T follicular helper cell (primary cell): ENCODE data around the gene CXCR4.

Experiments
- DNase-seq: peaks from one replicate; pipeline ENCODE4 v3.0.0-alpha.2; 2020; ENCODE audit warnings: low read depth
- total RNA-seq, 2 experiments: gene quantifications; one replicate each; lab custom pipeline; 2026; lab: John Stamatoyannopoulos, UW

CXCR4 gene
- 126 to 1,018 reads per million in 2 experiments for total RNA-seq

DNA sequence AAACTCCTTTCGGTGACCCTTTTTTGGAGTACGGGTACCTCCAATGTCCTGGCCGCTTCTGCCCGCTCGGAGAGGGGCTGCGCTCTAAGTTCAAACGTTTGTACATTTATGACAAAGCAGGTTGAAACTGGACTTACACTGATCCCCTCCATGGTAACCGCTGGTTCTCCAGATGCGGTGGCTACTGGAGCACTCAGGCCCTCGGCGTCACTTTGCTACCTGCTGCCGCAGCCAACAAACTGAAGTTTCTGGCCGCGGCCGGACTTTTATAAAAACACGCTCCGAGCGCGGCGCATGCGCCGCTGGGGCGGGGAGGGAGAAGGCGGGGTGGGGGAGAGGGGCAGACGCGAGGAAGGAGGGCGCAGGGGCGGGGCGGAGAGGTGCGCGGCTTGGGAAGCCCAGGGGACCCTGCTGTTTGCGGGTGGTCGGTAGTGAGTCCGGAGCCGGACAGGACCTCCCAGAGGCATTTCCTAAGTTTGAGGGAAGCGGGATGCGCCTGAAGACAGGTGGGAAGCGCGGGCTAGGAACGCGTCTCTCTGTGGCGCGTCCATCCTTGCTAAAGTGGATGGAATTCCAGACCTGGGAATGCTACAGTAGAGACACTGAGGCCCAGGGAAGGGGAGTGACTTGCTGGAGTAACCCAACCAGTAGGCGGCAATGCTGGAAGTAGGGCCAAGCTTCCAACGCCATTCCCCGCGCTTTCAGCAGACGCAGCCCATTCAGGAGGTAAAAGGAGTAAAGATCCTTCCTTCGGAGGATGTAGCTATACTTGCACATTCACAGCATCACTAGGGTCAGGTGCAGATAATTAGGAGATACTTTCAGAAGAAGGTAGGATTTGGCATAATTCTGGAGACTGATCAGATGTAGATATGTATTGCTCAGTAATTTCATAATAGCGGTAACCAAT lies at the start of gene CXCR4:
CXCR4 (minus strand) TSS at position 241 of the 910 bp plus-strand sequence; CDS start at position 152, 89 bp downstream.
- peak; percentile 84 for DNase-seq

- DNase-seq, result no peak
These were observed 46.4 kb upstream of the CXCR4 start for GRCh38 chr2:136164280-136164776.

- DNase-seq, result no peak
These were observed 44.5 kb upstream of the CXCR4 start for GRCh38 chr2:136162438-136162837.

- no peak for DNase-seq
These were observed 38.5 kb upstream of the CXCR4 start for GRCh38 chr2:136156411-136156810.

DNA sequence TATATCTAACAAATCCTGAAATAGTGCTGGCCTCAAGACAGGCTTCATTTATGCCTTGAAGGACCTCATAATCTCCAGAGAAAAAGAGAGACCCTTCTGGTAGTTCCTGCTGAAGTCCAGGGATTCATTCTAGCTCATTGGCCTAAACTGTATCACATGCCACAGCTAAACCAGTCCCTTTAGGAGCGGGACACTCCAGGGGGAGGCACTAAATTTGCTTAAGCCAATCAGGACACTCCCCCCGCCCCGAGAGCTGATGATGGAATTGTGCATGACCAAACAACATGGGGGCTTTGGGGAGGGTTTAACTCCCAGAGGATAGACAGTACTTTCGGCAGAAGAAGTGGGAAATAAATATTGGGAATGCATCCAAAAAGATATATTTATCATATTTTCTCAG lies 36.4 kb upstream of the CXCR4 start:
- DNase-seq, result no peak

- DNase-seq, result no peak
These were observed 33.3 kb upstream of the CXCR4 start for GRCh38 chr2:136151021-136151971.

DNA sequence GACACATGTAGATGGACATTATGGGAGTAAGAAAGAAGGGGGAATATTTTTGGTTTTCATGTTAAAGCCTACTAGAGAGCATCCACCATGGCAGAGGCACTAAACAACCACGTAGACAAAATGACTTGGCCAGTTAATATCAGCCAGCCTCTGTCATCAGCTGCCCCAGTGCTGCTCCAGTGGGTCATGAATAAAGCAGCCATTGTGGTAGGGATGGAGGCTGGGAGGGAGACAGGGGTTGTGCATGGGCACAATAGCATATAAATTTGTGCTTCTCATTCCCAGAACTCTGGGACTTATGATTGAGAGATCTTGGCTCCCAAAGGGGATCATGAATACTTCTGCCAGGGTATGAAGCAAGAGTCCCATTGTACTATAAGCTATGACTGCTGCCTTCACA lies 31.1 kb upstream of the CXCR4 start:
- no peak for DNase-seq

DNA sequence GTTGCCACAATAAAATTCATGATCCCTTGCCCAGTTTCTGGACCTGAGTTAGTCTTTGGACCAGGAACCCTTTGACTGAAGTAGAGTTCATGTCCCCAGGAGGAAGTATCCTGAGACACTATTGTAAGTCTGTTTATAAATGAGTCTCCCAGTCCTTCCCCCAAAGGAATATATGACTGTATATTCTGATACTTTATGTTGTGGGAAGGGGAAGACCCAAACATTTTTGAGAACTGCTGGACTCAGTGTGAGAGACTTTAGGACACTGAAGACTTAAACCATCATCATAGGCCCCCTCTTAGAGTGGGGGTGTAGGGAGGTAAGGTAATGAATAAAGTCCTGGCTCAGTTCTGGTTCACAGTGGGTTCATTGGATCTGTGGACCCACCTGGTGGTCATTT lies 28.6 kb upstream of the CXCR4 start:
- no peak for DNase-seq

GRCh38 chr2:136143603-136144451 lies 25.9 kb upstream of the CXCR4 start:
- DNase-seq, result no peak

GRCh38 chr2:136141510-136142149 lies 23.7 kb upstream of the CXCR4 start:
- DNase-seq, result no peak

GRCh38 chr2:136139631-136140030 lies 21.7 kb upstream of the CXCR4 start:
- DNase-seq, result no peak

DNA sequence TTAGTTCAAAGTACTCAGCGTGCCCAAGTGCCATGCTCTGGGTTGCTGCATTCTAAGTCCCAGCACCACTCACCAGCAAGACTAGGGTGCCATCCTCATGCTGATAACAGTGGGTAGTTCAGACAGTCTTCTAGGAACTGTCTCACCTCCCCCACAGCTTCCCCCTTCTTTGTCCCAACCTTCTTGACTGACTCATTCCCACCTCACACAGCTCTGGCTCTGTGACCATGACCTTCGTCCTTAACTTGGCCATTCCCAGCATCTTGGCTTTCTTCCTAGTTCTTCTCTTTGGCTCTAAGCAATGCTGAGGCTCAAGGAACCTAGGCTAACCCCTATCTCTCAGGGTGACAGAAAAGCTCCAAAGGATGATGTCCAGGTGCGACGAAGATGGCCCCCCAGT lies 20.0 kb upstream of the CXCR4 start:
- DNase-seq, result no peak

GRCh38 chr2:136136931-136137330 lies 19.0 kb upstream of the CXCR4 start:
- DNase-seq, result no peak

- peak; percentile 79 for DNase-seq
These were observed 18.3 kb upstream of the CXCR4 start for GRCh38 chr2:136135921-136136906.

DNA sequence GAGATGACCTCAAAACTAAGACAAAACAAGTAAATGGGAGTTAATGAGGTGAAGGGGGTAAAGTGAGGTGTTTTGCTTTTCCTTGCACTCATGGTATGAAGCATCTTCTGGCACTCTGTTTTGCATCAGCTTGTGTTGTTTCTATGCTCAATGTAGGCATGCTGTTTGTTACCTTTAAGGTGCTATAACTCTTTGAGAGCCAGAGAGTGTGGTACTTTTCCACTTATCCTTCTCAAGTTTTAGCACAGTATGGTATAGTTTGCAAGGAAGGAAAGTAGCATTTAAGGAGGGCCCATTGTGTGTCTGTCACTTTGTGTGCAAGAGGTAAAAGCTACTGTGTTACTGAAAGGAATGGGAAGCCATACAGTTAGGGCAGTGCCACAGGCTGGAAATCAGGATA lies 17.5 kb upstream of the CXCR4 start:
- DNase-seq, result no peak

DNA sequence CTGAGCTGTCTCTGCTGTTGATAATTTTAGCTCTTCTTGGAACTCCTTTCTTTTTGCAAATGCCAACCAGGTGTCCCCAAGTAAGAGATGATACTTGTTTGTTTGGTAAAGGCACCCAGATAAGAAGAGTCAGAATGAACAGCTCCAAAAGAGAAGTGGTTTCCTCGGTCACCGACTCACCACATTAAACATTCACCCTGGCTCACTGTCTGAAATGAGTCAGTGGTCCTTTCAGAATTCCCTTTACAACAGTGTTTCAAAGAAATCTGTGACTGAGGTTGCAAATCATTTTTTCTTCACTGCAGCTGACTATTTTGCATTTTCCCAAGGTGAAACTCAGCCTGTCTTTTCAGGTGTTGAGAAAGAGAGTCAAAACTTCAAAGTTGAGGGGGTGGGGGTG lies 16.2 kb upstream of the CXCR4 start:
- peak; percentile 66 for DNase-seq

GRCh38 chr2:136133586-136133985 lies 15.6 kb upstream of the CXCR4 start:
- DNase-seq, result no peak

DNA sequence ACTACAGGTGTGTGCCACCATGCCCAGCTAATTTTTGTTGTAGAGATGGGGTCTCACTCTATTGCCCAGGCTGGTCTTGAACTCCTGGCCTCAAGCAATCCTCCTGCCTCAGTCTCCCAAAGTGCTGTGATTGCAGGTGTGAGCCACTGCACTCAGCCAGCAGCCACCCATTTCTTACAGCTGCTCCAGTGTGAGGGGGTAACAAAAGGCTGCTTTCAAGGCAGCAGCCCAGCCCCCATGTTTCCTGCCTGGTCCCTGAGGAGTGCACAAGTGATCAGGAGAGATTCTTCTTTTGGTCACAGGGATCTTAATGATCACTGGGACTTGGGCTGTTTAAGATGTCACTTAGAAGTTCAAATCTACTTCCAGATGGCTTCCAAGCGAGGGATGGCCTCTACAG lies 15.2 kb upstream of the CXCR4 start:
- no peak for DNase-seq

GRCh38 chr2:136132825-136133155 lies 14.8 kb upstream of the CXCR4 start:
- no peak for DNase-seq
